H1 (cell line): ENCODE measurements around the gene ZNF775. TPM values are rescaled to one million over a fixed set of nuclear protein-coding genes. Genes with fewer than 3 reads are reported as not detected.
A peak's percentile ranks its signal among the peaks of the same experiment; 100 is the strongest.

ENCODE experiments used
- CTCF ChIA-PET: fragments of 300-600 bp; sonication (Branson Sonifier 250); formaldehyde crosslinking; loops from one replicate; lab custom pipeline; 2021; ENCODE audit not compliant: partially characterized antibody; lab: Charles Lee
- POLR2A ChIA-PET: fragments of 300-600 bp; sonication (Branson Sonifier 250); formaldehyde crosslinking; loops from one replicate; lab custom pipeline; 2021; ENCODE audit warnings: inconsistent platforms; ENCODE audit not compliant: partially characterized antibody; lab: Charles Lee
- DNase-seq, 2 experiments: peaks; one replicate each; pipeline versions ENCODE4 v3.0.0 to v3.0.0-alpha.2; 2010 to 2022; ENCODE audit warnings: low spot score in 2 of 2, low read depth in 1 of 2, mixed read lengths in 1 of 2
- FAIRE-seq: peaks from 2 replicates; lab custom pipeline; 2011; peaks lifted over from hg19 to GRCh38; lab: Jason Lieb, UNC
- H2AFZ ChIP-seq: 2 replicates; pipeline ENCODE4 v1.8.1; 2012; ENCODE audit warnings: low read length, inconsistent platforms
- H2AK5ac ChIP-seq: 2 replicates; pipeline ENCODE4 v1.6.1; 2013; ENCODE audit warnings: low read depth, low read length
- H2BK120ac ChIP-seq: replicated peaks from 2 replicates; pipeline ENCODE3; 2013; ENCODE audit warnings: low read depth, low read length, inconsistent platforms
- H2BK12ac ChIP-seq: 2 replicates; pipeline ENCODE4 v1.6.1; 2013; ENCODE audit warnings: low read depth, low read length
- H2BK15ac ChIP-seq: 2 replicates; pipeline ENCODE4 v1.6.1; 2013; ENCODE audit warnings: low read length
- H2BK20ac ChIP-seq: 2 replicates; pipeline ENCODE4 v1.6.1; 2013; ENCODE audit warnings: low read length
- H2BK5ac ChIP-seq: 2 replicates; pipeline ENCODE4 v1.6.1; 2013; ENCODE audit warnings: low read depth, low read length
- H3K14ac ChIP-seq: 2 replicates; pipeline ENCODE4 v1.6.1; 2013; ENCODE audit warnings: inconsistent platforms; ENCODE audit not compliant: insufficient read length
- H3K18ac ChIP-seq: 2 replicates; pipeline ENCODE4 v1.6.1; 2013; ENCODE audit warnings: low read length; ENCODE audit errors: extremely low read depth
- H3K23ac ChIP-seq: 2 replicates; pipeline ENCODE4 v1.6.1; 2013; ENCODE audit warnings: inconsistent platforms; ENCODE audit not compliant: insufficient read length
- H3K23me2 ChIP-seq: 2 replicates; pipeline ENCODE4 v1.6.1; 2013; ENCODE audit warnings: low read depth, low read length
- H3K27ac ChIP-seq: 2 replicates; pipeline ENCODE4 v1.6.1; 2011; ENCODE audit warnings: low read depth, low read length, inconsistent platforms
- H3K27me3 ChIP-seq, 4 experiments: replicated peaks in 1 of 4; 1 replicate in 1 of 4; 2 replicates in 3 of 4; pipeline versions ENCODE4 v1.6.1 to v1.8.1; 2011 to 2013; ENCODE audit warnings: low read length in 3 of 4, mild to moderate bottlenecking in 3 of 4, inconsistent platforms in 2 of 4, mixed read lengths in 2 of 4, moderate library complexity in 1 of 4; ENCODE audit not compliant: control insufficient read depth in 3 of 4, insufficient read depth in 3 of 4; ENCODE audit errors: extremely low read depth in 1 of 4
- H3K36me3 ChIP-seq, 4 experiments: 2 replicates each; pipeline versions ENCODE4 v1.6.1 to v1.8.1; 2011 to 2013; ENCODE audit warnings: mild to moderate bottlenecking in 4 of 4, low read length in 3 of 4, moderate library complexity in 2 of 4, control low read depth in 1 of 4, inconsistent platforms in 1 of 4; ENCODE audit not compliant: insufficient read depth in 4 of 4, control insufficient read depth in 2 of 4
- H3K4ac ChIP-seq: replicated peaks from 2 replicates; pipeline ENCODE3; 2013; ENCODE audit warnings: low read length, low read depth, mixed read lengths, inconsistent platforms; ENCODE audit not compliant: insufficient read length
- H3K4me1 ChIP-seq, 4 experiments: replicated peaks in 1 of 4; 1 replicate in 1 of 4; 2 replicates in 3 of 4; pipeline versions ENCODE4 v1.6.1 to v1.8.1; 2011 to 2013; ENCODE audit warnings: low read length in 3 of 4, inconsistent platforms in 2 of 4, mixed read lengths in 1 of 4; ENCODE audit not compliant: insufficient read depth in 4 of 4, control insufficient read depth in 3 of 4
- H3K4me2 ChIP-seq, 2 experiments: 2 replicates each; pipeline versions ENCODE4 v1.6.1 to v1.8.1; 2011 to 2013; ENCODE audit warnings: low read depth in 2 of 2, low read length in 2 of 2, control low read depth in 1 of 2, inconsistent platforms in 1 of 2, mild to moderate bottlenecking in 1 of 2; ENCODE audit not compliant: insufficient read depth in 1 of 2
- H3K4me3 ChIP-seq, 4 experiments: fragments of 200-600, 300-600 bp in 1 of 4; sonication (generic), shearing (Covaris generic), sonication (Bioruptor Twin) in 1 of 4; 2 replicates each; pipeline versions ENCODE4 v1.5.1 to v1.8.1; 2011 to 2016; ENCODE audit warnings: low read length in 4 of 4, low read depth in 3 of 4, control low read depth in 2 of 4, inconsistent platforms in 2 of 4, mild to moderate bottlenecking in 2 of 4, mixed read lengths in 1 of 4, moderate library complexity in 1 of 4; ENCODE audit not compliant: insufficient read depth in 2 of 4; ENCODE audit errors: extremely low read depth in 1 of 4
- H3K56ac ChIP-seq: replicated peaks from 2 replicates; pipeline ENCODE3; 2013; ENCODE audit warnings: low read depth, mild to moderate bottlenecking, mixed read lengths, low read length, inconsistent platforms; ENCODE audit not compliant: insufficient read length
- H3K79me1 ChIP-seq: 2 replicates; pipeline ENCODE4 v1.6.1; 2013; ENCODE audit warnings: low read depth, low read length, control low read depth
- H3K79me2 ChIP-seq, 2 experiments: 2 replicates each; pipeline versions ENCODE4 v1.6.1 to v1.8.1; 2012 to 2013; ENCODE audit warnings: low read length in 2 of 2, mild to moderate bottlenecking in 2 of 2, inconsistent platforms in 1 of 2; ENCODE audit not compliant: insufficient read depth in 2 of 2, control insufficient read depth in 1 of 2
- H3K9ac ChIP-seq, 4 experiments: replicated peaks in 1 of 4; 1 replicate in 1 of 4; 2 replicates in 3 of 4; pipeline versions ENCODE4 v1.6.1 to v1.8.1; 2011 to 2013; ENCODE audit warnings: low read depth in 3 of 4, low read length in 3 of 4, control low read depth in 2 of 4, mild to moderate bottlenecking in 2 of 4, moderate library complexity in 2 of 4, inconsistent platforms in 1 of 4; ENCODE audit errors: extremely low read depth in 1 of 4
- H3K9me3 ChIP-seq, 2 experiments: 2 replicates each; pipeline versions ENCODE4 v1.6.1 to v1.8.1; 2012 to 2013; ENCODE audit warnings: mild to moderate bottlenecking in 2 of 2, moderate library complexity in 2 of 2, control low read depth in 1 of 2, inconsistent platforms in 1 of 2, low read depth in 1 of 2, low read length in 1 of 2, mixed read lengths in 1 of 2; ENCODE audit not compliant: insufficient read depth in 2 of 2
- H4K20me1 ChIP-seq, 2 experiments: replicated peaks in 1 of 2; 2 replicates each; pipeline versions ENCODE3 to v1.8.1; 2011 to 2013; ENCODE audit warnings: inconsistent platforms in 2 of 2, low read length in 2 of 2, mild to moderate bottlenecking in 1 of 2; ENCODE audit not compliant: insufficient read depth in 2 of 2, control insufficient read depth in 1 of 2
- H4K5ac ChIP-seq: 2 replicates; pipeline ENCODE4 v1.6.1; 2013; ENCODE audit warnings: low read length, low read depth, mixed read lengths, inconsistent platforms; ENCODE audit not compliant: insufficient read length
- H4K8ac ChIP-seq: 2 replicates; pipeline ENCODE4 v1.8.0; 2013; ENCODE audit warnings: mild to moderate bottlenecking, moderate library complexity, low read length, inconsistent platforms; ENCODE audit not compliant: insufficient read depth; ENCODE audit errors: extremely low read depth
- H4K91ac ChIP-seq: replicated peaks from 2 replicates; pipeline ENCODE3; 2013; ENCODE audit warnings: low read length, mixed read lengths, inconsistent platforms; ENCODE audit not compliant: insufficient read length
- CHD2 ChIP-seq: IDR thresholded peaks from 2 replicates; pipeline ENCODE4 v1.6.1; 2012; ENCODE audit warnings: low read length, improper control_type of control experiment
- WGBS, 2 experiments: shearing (Covaris generic) in 1 of 2; methylation state at CpG; one replicate each; pipeline versions ENCODE4 v1.1.6 to v1.1.7; 2013 to 2015; ENCODE audit warnings: low lambda C conversion rate in 2 of 2, mixed read lengths in 2 of 2, inconsistent platforms in 1 of 2, low coverage in 1 of 2, missing lambda C conversion rate in 1 of 2; ENCODE audit not compliant: insufficient replicate concordance in 2 of 2, insufficient coverage in 1 of 2, insufficient read length in 1 of 2; ENCODE audit errors: extremely low coverage in 1 of 2, missing lambda C conversion rate in 1 of 2; 5-methylcytosine and 5-hydroxymethylcytosine counted together
- polyA plus RNA-seq, 7 experiments: library from polyadenylated mRNA; depleted of rRNA in 3 of 7; stranded (reverse) in 5 of 7; unstranded in 2 of 7; fragments of >200 nt in 5 of 7; fragments of 200-250 nt in 2 of 7; gene quantifications; 1 replicate in 5 of 7; 2 replicates in 1 of 7; 4 replicates in 1 of 7; pipeline versions ENCODE4 v1.2.1 to v1.2.3, GENCODE V29; 2011 to 2013; ENCODE audit warnings: missing spikeins in 2 of 7, mixed read lengths in 2 of 7
- total RNA-seq: library from RNA; stranded (reverse); fragmentation: NEBNext Ultra II Directional; extraction: Animal tissue kit (Norgen Biotek cat#: 25700); gene quantifications from 2 replicates; pipeline ENCODE4 v1.2.1, GENCODE V29; 2021

ZNF775 gene
- total and polyA plus RNA-seq, 2 of the 8 experiments (the other 6 are each of a cell fraction or from before 2014, with no cell fraction given): 13.6 to 21.5 TPM

GRCh38 chr7:150429699-150430098 is 50.6 kb downstream of the ZNF775 start:
- Histone ChIP-seq H3K23ac (no peak overlapping the region), H2BK15ac (no peak overlapping the region), H3K23me2 (no peaks in the 10 kb centered on the region; the same call in 1 of the 2 replicates), H3K79me2 (no peaks in the 10 kb centered on the region), H2BK120ac (no peak overlapping the region), H3K4ac (no peak overlapping the region), H2BK20ac (peak overlapping the region; percentile 48; the same call in 1 of the 2 replicates), H2BK5ac (no peak overlapping the region), H3K9me3 (0 out of 4 replicates have a peak, but pooled peaks cover 0 to 2% of the 10 kb centered on the region in 2 experiments), H3K4me3 (no peak overlapping the region), H3K14ac (no peak overlapping the region), H2AFZ (no peak overlapping the region), H3K36me3 (no peaks in the 10 kb centered on the region; a peak in 1 of 8 replicates), H3K4me1 (peaks cover 7 to 18% (median 13%) of the 10 kb centered on the region in 4 experiments), H3K27me3 (peaks cover 0 to 3% (median 0%) of the 10 kb centered on the region in 4 experiments; a peak in 1 of 7 replicates), H3K56ac (no peak overlapping the region), H3K18ac (no peak overlapping the region), H3K9ac (no peak overlapping the region), H4K20me1 (no peaks in the 10 kb centered on the region), H4K5ac (no peak overlapping the region), H4K91ac (no peak overlapping the region), H2AK5ac (peak overlapping the region; percentile 39; the same call in 1 of the 2 replicates), H3K4me2 (no peak overlapping the region), H3K79me1 (no peaks in the 10 kb centered on the region; the same call in 1 of the 2 replicates), H2BK12ac (peak overlapping the region; percentile 41; the same call in 1 of the 2 replicates), H4K8ac (no peak overlapping the region), H3K27ac (no peak overlapping the region)
- DNase-seq (no peak), FAIRE-seq (no peak)
- TF ChIP-seq CHD2: no peak
- ChIA-PET CTCF (interaction anchor here (0.9 to 1.0 kb wide), 2 partner anchors 14 to 72 kb away, joined by 3 read pairs; no protein-coding TSS in a partner anchor), POLR2A (interaction anchor here (1.9 kb wide), 1 partner anchor 24 kb away, joined by 6 read pairs; a partner anchor contains a TSS)
- WGBS, 2 experiments: 79% methylated on average over 7 of the region's 8 CpGs; no CpG with 5 or more reads in 1 of the 2 experiments
